NCI-H146 treated with DMSO at 0.1 percent for 48 hours (cell line): ENCODE measurements around the gene DCC.

Experiments used
- DNase-seq: peaks from one replicate; lab custom pipeline; 2025; ENCODE audit not compliant: unreplicated experiment; lab: John Stamatoyannopoulos, UW

Gene DCC

DNA sequence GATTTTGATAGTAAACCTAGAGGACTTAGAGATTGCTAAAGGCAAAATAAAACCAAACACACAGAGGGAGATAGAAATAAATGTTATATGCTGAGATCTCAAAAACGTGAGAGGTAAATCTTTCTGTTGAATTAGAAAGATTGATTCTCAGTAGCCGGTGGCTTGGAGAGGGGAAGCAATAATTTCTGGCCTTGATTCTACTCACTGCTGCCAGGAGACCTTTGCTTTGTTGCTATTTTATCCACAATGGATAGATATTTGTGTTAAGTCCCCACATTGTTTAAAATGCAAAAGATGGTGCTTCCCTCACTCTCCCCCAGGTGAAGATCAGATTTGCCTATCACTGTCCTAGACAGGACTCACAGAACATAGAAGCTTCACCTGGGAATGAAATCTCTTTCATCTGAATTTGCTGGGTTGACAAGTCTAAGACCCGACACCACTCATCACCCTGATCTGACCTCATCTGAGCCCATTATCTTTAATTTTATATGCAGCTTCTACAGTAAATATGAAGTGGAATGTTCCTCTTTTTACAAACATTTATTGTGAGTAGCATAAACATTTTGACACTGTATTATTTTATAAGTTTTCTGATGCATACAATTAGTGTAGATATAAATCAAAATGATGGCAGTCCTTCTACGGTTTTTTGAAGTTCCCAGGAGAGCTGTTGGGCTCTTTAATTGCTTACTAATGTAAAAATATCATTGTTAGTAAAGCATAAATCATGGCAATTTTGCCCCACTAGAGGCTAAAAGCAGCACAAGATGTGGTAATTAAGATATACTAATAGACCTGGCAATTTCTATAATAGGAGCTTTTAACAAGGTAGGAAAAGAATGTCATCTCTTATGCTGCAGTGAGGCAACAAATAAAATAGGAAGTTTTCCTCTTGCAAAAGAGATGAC, 149.7 kb downstream of the DCC start:
- no peak for DNase-seq

DNA sequence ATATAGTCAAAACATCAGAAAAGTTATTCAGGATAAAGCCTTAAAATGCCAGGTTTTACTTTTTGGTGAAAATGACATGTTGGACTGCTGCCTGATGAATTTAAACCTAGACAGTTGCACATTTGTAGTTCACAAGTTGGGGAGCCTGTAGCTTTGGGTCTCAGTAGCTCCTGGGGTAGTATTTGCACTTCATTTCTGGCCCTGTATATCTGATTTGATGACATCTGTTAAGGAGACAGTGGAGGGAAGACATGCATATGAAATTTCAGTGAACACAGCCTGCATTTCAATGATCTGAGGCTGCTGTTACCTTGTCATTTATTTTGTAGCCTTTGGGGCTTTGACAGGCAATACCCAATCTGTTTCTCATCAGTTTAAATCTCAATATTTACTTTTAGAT, 156.4 kb downstream of the DCC start:
- no peak for DNase-seq

DNA sequence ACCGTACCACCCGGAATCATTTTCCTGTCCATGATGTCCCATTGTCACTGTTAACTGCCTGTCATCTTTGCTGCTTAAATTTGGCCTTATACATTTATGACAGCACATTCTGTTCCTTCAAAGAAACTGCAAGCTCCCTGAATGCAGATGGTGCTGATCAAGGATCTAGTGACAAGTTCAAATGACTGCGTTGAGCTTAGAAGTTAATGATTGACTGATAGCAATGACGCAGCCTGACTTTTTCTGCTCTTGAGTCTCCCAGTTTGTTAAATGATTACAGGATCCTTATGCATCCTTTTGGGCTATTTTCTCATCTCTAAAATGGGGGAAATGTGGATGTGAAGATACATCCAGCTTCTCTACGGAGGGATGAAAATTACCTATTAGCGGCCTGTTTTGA, 159.0 kb downstream of the DCC start:
- no peak for DNase-seq

DNA sequence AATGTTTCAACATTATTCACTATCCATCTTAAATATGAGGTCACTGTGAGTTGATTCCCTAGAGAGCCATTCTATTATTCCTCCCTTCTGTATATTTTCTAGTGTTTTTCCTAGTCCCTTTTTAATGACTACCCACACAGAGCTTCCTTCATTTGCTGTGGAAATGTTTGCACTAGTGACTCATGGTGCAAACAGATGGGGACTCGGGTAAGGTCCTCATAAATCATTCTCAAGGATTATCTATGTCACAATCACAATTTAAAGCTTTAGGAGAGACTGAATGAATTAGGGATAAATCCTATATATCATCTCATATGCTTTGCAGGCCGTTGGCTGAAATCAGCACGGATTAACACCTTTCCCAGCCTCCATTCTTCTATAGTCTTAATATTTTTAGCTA, 159.6 kb downstream of the DCC start:
- DNase-seq, result peak; percentile 67

DNA sequence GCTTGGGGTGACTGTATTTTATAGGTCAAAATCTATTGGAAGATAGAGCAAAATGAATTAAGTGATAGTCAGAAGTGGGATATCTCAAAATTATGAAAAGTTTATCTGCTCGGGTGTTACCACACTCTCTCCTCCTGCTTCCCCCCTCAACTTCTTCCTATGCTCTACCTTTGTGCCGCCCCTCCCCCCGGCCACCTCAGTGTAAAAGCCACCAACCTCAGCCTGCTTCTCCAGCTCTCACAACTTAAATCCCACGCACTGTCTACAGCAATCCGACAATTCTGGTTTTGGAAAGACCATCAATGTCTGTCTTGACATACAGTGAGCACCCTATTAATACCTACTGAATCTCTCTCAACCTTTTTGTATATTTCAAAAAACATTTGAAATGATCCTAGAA, 164.6 kb downstream of the DCC start:
- DNase-seq, result no peak

DNA sequence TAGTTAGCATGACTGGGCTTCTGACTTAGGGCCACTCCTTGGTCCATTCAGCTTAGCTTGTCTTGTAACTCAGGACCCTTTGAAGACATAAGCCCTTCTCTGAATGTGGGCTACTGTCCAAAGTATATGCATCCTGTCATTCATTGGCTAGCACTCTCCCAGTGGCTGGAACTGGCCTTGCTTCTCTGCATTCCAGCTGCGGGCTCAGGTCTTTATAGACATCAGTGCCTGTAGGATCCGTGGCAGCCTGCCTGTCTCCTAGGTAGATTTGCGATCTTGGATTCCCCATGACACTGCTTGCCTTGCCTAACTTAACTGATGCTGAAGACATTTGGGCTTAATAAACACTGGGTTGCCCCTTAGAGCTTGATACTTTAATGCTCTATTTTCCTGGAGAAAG, 170.1 kb downstream of the DCC start:
- DNase-seq, result no peak

DNA sequence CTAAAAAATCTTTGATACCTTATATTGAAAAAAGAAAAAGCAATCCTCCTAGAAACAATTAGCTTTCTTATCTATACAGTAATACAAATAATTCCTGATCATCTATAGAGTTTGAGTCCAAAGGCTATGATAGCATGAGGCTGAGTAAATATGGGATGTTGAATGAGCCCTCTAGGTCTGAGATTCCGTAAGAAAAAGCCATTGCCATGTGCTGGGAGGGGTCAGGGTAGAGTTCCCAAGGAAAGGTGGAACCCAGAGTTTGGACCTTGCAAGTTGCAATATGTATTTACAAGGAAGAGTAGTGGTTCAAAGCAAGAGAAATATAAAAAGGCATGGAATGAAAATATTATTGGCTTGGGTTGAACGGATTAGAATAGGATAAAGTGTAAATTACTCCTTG, 178.1 kb downstream of the DCC start:
- no peak for DNase-seq

DNA sequence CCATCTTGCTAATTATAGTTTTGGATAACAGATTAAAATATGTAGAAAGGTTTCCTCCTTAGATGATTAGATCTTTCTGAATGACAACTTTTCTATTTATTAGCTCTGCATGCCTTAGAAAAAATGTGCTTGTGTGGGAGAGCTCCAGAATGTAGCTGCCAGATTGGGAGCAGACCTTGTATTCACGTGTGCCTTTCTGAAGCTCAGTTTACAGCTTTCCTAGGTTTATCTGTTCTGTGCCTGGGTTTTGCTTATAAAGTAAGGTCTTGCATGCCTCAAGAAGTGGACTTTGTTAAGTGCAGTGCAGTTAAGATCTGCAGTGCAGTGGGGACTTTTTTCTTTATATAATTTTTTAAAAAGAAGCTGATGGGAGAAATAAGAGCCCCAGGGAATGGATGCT, 179.0 kb downstream of the DCC start:
- DNase-seq, result no peak

DNA sequence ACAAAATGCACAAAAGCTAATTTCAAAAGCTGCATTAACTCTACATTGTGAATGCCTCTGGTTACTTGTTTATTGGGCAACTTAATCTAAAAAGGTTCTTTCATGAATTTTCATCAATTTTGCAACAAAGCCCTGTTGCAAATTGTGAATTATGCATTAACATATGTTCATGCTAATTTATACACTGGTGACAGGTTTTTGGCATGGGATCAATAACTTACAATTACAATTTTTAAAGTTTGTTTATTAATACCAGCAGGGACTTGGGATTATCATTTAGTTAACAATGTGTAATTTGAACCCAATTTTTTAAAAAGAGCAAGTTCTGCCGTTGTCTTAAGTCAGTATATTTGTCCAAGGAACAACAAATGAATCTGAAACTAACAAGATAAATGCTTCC, 183.6 kb downstream of the DCC start:
- no peak for DNase-seq

DNA sequence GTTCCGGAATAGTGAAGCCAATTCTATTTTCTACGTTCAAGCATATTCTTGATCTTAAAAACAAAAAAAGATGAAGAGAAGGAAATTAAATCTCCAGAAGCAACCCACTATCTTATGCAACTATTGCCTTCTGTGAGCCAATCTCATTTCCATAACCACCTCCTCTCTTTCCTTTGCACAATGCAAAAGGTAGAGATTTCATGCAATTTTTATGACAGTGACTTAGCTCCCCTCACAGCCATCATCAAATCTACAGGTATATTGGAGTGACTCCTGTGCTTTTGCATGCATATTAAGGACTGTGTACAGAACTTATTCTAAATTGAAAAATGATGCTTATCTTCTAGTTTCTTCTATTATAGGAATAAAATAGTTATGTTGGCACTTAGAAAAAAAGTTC, 191.8 kb downstream of the DCC start:
- no peak for DNase-seq

DNA sequence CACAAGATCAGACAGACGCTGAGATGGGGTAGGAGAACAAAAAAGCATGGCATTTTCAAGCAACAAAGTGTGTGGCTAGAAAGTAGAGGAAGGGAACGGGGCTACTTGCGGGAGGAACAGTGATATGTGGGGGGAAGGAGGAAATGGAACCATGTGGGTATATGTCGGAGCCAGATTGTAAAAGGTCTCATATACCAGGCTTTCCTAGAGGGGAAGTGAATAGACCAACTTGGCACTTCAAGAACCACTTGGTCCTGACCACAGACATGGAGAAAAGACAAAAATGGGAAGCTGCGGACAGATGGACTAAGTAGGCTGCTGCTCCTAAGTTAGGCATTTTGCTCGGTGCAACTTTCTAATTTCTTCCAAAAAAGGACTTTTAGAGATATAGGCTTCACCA, 196.0 kb downstream of the DCC start:
- DNase-seq, result no peak

DNA sequence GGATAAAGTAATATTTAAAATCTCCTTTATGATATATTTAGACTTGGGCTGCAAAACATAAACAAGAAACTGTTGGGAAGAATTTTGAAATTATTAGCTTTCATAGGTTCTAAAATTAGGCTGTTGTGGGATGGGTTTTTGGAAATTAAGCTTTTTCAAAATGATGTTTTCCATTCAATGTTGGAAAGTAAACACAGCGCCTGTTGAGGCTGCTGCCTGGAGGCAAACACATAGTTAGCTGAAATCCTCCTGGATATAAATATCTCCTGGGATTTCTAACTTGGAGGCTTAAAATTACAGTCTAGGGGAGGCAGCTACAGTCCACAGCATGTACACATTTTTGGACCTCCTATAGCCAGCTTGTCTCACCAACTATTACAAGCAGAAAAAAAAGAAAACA, 197.3 kb downstream of the DCC start:
- DNase-seq, result no peak

DNA sequence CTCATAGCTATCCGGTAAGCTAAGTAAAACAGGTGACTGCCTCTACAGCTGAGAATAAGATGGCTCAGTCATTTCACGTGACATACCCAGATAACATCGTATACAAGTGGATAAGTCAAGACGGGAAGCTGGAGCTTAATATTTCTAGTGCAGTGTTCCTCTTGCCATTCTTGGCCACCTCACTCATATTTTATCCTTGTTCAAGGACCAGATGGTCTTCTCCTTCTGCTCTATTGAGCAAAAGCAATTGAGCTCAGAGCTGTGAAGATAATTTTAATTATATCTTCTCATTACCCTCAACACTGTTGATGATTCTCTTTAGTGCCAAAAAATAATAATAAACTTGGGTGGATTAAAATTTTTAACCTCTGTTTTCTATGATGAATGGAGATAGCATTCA, 201.1 kb downstream of the DCC start:
- no peak for DNase-seq

DNA sequence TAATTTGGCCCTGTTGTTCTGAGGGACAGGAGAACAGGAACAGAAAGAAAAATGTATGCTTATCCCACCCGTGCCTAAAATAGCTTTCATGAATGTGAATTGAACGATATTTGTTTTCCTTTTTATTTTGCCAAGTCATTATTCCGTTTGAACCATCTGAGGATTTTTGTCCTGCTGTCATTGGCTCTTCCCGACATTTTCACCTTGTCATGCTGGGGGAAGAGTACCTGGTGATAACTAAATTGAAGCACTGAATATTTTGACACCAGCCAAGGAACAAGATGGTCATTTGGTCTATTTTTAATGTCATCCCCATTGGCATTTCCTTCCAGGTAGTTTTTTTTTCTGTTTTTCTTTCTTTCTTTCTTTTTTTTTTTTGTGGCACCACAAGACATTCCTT, 204.1 kb downstream of the DCC start:
- DNase-seq, result no peak

DNA sequence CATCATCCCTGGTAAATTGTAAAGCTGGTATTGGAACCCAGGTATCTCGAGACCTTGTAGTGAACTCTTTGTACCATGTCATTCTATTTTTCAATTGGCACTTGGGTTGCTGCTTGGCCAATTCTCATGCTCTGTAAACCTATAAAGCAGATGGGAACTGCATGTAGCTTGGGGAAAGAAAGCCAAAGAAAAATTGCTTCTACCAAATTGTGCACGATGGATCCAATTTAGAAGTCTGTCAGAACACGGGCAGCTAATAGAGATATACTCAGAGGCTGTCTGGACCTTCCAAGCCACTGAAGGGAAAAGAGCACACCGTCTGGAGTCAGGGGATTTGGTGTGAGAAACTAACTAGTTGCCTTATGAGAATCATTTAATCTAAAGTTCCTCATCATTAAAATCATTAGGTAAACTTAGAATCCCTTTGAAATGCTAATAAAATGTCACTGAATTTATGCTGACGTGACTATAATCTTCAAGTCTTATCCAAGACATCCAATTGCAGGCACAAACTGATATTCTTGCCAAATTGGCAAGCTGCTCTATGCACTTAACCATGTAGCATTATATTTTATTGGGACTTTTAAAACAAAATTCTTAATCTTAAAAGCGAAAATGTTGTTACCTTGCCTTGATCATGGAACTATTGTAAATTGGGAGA, 206.8 kb downstream of the DCC start:
- DNase-seq, result no peak

DNA sequence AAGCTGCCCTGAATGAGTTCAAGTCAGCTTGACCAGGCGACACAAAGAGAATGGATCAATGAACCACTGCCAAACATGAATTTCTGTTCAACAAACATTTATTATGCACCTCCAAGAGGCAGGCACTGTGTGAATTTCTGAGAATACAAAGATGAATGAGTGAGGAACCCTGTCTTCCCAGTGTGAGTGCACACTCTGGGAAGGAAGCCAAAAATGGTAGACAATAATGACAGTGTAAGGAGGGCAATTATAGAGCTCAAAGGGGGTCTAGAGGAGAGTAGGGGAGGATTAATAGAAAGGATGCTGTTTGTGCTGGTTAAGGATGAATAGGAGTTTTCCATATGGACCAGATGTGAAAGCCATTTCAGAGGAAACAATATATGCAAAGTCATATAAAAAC, 213.4 kb downstream of the DCC start:
- peak; percentile 54 for DNase-seq

DNA sequence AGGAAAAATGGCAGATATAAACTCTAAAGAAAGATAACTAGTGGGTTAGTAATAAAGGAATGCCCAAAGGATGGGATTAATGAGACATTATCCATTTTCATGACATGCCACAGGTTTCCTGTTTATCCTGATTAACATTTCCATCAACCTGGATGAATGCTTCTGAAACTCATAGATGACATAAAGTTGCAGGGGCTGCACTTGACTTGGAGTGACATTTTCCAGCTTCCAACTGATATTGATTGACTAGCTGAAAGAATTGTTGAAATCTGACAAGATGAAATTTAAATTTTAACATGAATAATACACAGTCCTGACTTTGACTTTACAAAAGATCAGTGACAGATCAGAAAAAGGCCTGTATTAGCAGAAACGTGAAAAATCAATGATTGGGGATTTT, 214.2 kb downstream of the DCC start:
- DNase-seq, result no peak

DNA sequence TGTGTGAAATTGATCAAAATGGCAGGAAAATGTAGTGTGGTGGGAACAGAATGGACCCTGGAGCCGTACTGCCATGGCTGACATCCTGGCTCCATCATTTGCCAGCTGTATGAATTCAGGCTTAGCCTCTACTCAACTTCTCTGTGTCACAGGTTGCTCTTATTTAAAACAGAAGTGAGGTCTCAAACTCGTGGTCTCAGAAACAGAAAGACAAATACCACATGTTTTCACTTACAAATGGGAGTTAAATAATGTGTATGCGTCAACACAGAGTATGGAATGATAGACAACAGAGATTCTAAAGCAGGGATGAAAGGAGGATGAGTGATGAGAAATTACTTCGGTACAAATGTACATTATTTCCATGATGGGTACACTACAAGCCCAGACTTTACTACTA, 227.4 kb downstream of the DCC start:
- no peak for DNase-seq

DNA sequence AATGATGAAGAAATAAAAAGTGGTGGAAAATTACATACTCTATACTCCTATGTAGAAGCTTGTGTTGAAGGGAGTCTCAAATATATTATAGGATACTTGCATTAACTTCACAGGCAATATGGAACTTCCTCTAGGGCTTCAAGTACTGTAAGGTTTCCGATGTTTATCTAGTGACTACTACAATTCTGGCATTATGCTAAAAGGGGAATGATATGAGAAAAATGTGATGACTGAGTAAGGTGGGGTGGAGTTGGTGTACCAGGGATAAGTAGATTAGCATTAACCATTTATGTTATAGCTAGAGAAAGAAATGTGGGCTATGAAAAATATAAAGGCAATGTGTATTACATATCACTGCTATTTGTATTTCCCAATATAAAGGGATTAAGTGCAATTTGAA, 229.5 kb downstream of the DCC start:
- no peak for DNase-seq

DNA sequence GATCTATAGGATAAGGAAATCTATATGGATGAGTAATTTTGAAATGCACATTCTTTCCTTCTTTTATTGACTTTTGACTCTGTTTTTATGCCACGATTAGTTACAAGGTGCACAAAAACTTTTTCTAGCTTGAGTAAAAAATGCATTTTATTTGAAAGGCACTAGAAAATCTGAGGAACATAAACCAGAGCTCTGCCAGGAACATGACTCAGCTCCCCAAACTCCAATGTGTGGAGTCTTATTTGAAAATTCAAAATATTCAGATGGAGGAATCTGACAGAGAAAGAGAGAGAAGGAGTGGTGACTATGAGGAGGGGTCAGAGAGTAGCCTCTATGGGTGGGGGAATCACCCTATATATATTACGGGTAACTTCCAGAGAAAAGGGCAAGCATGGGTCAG, 231.0 kb downstream of the DCC start:
- no peak for DNase-seq

DNA sequence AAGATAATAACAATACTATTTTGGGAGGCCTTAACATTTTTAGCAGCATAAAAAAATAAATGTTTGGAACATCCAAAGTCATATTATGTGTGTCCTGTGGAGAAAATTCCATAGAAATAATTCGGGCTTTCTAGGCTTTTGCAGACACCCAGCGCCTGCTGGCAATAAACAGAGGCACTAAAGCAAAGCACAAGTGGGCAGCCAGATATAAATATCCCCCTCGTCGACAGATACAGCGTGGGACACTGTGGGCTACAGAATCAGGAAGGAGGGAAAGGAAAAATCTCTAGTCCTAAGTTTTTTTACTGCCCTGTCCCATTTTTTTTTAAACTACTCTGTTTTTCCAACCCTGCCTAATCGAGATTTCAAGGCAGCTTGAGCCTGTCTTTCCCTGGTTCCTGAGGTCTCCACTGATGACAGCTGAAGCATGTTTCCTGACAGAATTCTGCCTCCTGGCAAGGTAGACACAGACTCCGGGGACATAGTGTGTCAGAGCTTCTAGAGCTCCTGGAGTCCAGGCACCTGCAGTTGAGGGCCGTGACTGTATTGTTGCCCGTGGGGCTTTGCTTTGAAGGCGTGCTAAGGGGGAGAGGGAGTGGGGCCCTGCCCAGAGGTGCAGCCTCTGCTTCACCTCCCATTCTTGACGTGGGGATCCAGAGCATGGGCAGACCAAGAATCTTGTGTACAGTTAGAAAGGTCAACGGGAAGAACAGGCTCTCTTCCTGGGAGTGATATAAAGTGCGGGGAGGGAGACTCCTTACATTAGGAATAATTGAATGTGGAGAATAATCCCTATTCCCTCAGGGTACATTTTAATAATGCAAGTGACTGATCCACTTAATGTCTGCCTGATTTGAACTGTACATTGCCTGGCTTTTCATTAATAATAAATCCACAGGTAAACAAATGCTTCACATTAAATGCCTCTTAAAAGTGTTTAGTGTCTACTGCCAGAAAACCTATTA, 232.3 kb downstream of the DCC start:
- no peak for DNase-seq

DNA sequence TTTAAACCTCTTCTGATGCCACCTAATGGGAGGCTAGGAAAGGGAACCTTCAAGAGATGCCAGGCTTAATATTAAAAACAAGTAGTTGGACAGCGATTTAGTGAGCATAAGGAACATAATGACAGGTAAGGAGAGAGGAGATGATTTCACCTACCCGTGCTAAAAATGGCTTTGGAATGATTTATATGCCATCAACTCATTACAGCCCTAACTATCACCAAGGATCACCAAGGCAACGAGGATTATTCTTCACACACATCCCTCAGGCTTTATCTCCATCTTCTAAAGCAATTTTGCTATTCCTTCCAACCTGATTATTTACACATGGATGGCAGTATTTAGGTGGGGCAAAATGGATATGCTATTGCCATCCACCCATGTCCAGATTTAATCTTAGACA, 237.8 kb downstream of the DCC start:
- DNase-seq, result peak; percentile 17
